Vagina (tissue), 2 donors: ENCODE results near the gene CCDC188. TPM values are rescaled to one million over a fixed set of nuclear protein-coding genes. Genes with fewer than 3 reads are reported as not detected.

Experiments used
- DNase-seq, 2 donors: peaks; one replicate each; pipeline ENCODE4 v3.0.0-alpha.2; 2017; ENCODE audit errors: extremely low spot score in 2 of 2
- H3K27ac ChIP-seq: fragments of 200-600 bp; sonication (generic); one replicate; pipeline ENCODE4 v1.5.1; 2019
- H3K27me3 ChIP-seq: fragments of 200-600 bp; sonication (generic); one replicate; pipeline ENCODE4 v1.5.1; 2019
- H3K36me3 ChIP-seq, 2 donors: fragments of 200-600 bp; sonication (generic); one replicate each; pipeline ENCODE4 v1.5.1; 2017 to 2019
- H3K4me1 ChIP-seq: fragments of 200-600 bp; sonication (generic); one replicate; pipeline ENCODE4 v1.5.1; 2019
- H3K4me3 ChIP-seq, 2 donors: fragments of 200-600 bp; sonication (generic); 1 replicate in 1 of 2; 2 replicates in 1 of 2; pipeline ENCODE4 v1.5.1; 2016 to 2019
- H3K9me3 ChIP-seq: fragments of 200-600 bp; sonication (generic); one replicate; pipeline ENCODE4 v1.5.1; 2019
- CTCF ChIP-seq, 3 experiments: fragments of 450-650 bp in 2 of 3; fragments of 200-600 bp in 1 of 3; sonication (generic) in 1 of 3; IDR thresholded peaks; one replicate each; pipeline ENCODE4 v1.5.1; 2017 to 2019; ENCODE audit warnings: antibody characterized with exemption in 3 of 3, mild to moderate bottlenecking in 2 of 3, moderate library complexity in 2 of 3
- POLR2A ChIP-seq, 2 donors: fragments of 450-650 bp; IDR thresholded peaks; one replicate each; pipeline ENCODE4 v1.6.1; 2017; ENCODE audit warnings: antibody characterized with exemption in 2 of 2, mild to moderate bottlenecking in 2 of 2, moderate library complexity in 2 of 2
- POLR2AphosphoS5 ChIP-seq, 2 donors: sonication (generic); formaldehyde crosslinking; IDR thresholded peaks; one replicate each; pipeline ENCODE4 v1.9.0; 2017; ENCODE audit warnings: antibody characterized with exemption in 2 of 2, mild to moderate bottlenecking in 2 of 2, low read depth in 1 of 2; ENCODE audit not compliant: insufficient read depth in 1 of 2
- intact Hi-C: fragments of 100-400 bp; cut with DNase I; formaldehyde crosslinking; loops from one replicate; pipeline ENCODE4 v1.15.1; 2023
- total RNA-seq: library from RNA; depleted of rRNA; stranded (reverse); fragments of >200 nt; gene quantifications from one replicate; pipeline ENCODE4 v1.2.3, GENCODE V29; 2016

The CCDC188 gene
- total RNA-seq, 1 donor from 2014 or later: not detected

GRCh38 chr22:20106849-20107237 lies 44.0 kb downstream of the CCDC188 start:
- intact Hi-C loops: no loop called here
- no peak for DNase-seq
- Histone ChIP-seq H3K9me3 (no peaks in the 10 kb centered on the region), H3K4me3 (no peak overlapping the region), H3K4me1 (no peaks in the 10 kb centered on the region), H3K36me3 (peaks cover 0 to 72% of the 10 kb centered on the region in 2 donors), H3K27me3 (no peaks in the 10 kb centered on the region), H3K27ac (no peak overlapping the region)
- TF ChIP-seq POLR2A (IDR thresholded peaks at IDR 0.05): no peak
- no peak for TF ChIP-seq POLR2AphosphoS5 (IDR thresholded peaks at IDR 0.05; ENCODE audit: insufficient read depth in 1 of 2, low read depth in 1 of 2)
- TF ChIP-seq CTCF (IDR thresholded peaks at IDR 0.05): no peak

- peaks cover 0 to 70% of the 10 kb centered on the region in 2 donors for H3K36me3 ChIP-seq
- H3K9me3 ChIP-seq: no peaks in the 10 kb centered on the region
- no peak for DNase-seq
- no peak overlapping the region for H3K27ac ChIP-seq
- no peaks in the 10 kb centered on the region for H3K4me1 ChIP-seq
- TF ChIP-seq POLR2AphosphoS5 (IDR thresholded peaks at IDR 0.05; ENCODE audit: insufficient read depth in 1 of 2, low read depth in 1 of 2): no peak
- no peak for TF ChIP-seq POLR2A (IDR thresholded peaks at IDR 0.05)
- TF ChIP-seq CTCF (IDR thresholded peaks at IDR 0.05): no peak
- no peaks in the 10 kb centered on the region for H3K27me3 ChIP-seq
- intact Hi-C loops: no loop called here
- no peak overlapping the region for H3K4me3 ChIP-seq
Measured at GRCh38 chr22:20106205-20106848, 44.5 kb downstream of the CCDC188 start.

GRCh38 chr22:20105456-20106204 lies 45.2 kb downstream of the CCDC188 start:
- H3K36me3 ChIP-seq: peaks cover 0 to 70% of the 10 kb centered on the region in 2 donors
- H3K27ac ChIP-seq: no peak overlapping the region
- H3K4me1 ChIP-seq: no peaks in the 10 kb centered on the region
- no peaks in the 10 kb centered on the region for H3K27me3 ChIP-seq
- no peak overlapping the region for H3K4me3 ChIP-seq
- no peak for DNase-seq
- TF ChIP-seq POLR2AphosphoS5 (IDR thresholded peaks at IDR 0.05; ENCODE audit: insufficient read depth in 1 of 2, low read depth in 1 of 2) (no peak), POLR2A (IDR thresholded peaks at IDR 0.05) (no peak), CTCF (IDR thresholded peaks at IDR 0.05) (no peak)
- intact Hi-C loops: no loop called here
- no peaks in the 10 kb centered on the region for H3K9me3 ChIP-seq

GRCh38 chr22:20102203-20102780 lies 48.6 kb downstream of the CCDC188 start:
- Histone ChIP-seq H3K27me3 (no peaks in the 10 kb centered on the region), H3K4me3 (no peak overlapping the region), H3K9me3 (no peaks in the 10 kb centered on the region), H3K4me1 (no peaks in the 10 kb centered on the region), H3K36me3 (peaks cover 0 to 63% of the 10 kb centered on the region in 2 donors), H3K27ac (no peak overlapping the region)
- TF ChIP-seq POLR2AphosphoS5 (IDR thresholded peaks at IDR 0.05; ENCODE audit: insufficient read depth in 1 of 2, low read depth in 1 of 2) (no peak), POLR2A (IDR thresholded peaks at IDR 0.05) (no peak), CTCF (IDR thresholded peaks at IDR 0.05) (no peak)
- intact Hi-C loops: no loop called here
- DNase-seq: no peak
